HG03103 (cell line): Measurements from ENCODE around the gene TSTD1.
"Not testable (repeated sequence)": the region's sequence is repeated elsewhere in the genome, so short reads cannot be mapped to it uniquely, and the experiment has no call there.

Experiments
- ATAC-seq: cut with Tn5 transposase; IDR thresholded peaks from one replicate; pipeline ENCODE4 v1.9.1; 2021; ENCODE audit warnings: low read depth; ENCODE audit not compliant: unreplicated experiment

TSTD1 gene

GRCh38 chr1:161013131-161013487 lies 25.7 kb downstream of the TSTD1 start:
- ATAC-seq = no peak

GRCh38 chr1:161012420-161012819 lies 26.3 kb downstream of the TSTD1 start:
- ATAC-seq = no peak

- no peak for ATAC-seq
Measured at GRCh38 chr1:161009602-161010211, 29.1 kb downstream of the TSTD1 start.

GRCh38 chr1:161008869-161009510 lies 29.8 kb downstream of the TSTD1 start:
- no peak for ATAC-seq

GRCh38 chr1:161007369-161007768 lies 31.4 kb downstream of the TSTD1 start:
- ATAC-seq = no peak

- no peak for ATAC-seq
Measured at GRCh38 chr1:161006563-161006962, 32.2 kb downstream of the TSTD1 start.

- ATAC-seq = no peak
Measured at GRCh38 chr1:161001525-161001924, 37.2 kb downstream of the TSTD1 start.

GRCh38 chr1:161000736-161001480 lies 37.9 kb downstream of the TSTD1 start:
- ATAC-seq = no peak

- no peak for ATAC-seq
Measured at GRCh38 chr1:160999376-160999775, 39.4 kb downstream of the TSTD1 start.

GRCh38 chr1:160997323-160998038 lies 41.3 kb downstream of the TSTD1 start:
- no peak for ATAC-seq

- no peak for ATAC-seq
Measured at GRCh38 chr1:160996178-160996577, 42.6 kb downstream of the TSTD1 start.

- ATAC-seq = no peak
Measured at GRCh38 chr1:160993544-160994193, 45.1 kb downstream of the TSTD1 start.

GRCh38 chr1:160992036-160992435 lies 46.7 kb downstream of the TSTD1 start:
- not testable (repeated sequence) for ATAC-seq
